ENCODE results near the gene EIF4A3.

DNA sequence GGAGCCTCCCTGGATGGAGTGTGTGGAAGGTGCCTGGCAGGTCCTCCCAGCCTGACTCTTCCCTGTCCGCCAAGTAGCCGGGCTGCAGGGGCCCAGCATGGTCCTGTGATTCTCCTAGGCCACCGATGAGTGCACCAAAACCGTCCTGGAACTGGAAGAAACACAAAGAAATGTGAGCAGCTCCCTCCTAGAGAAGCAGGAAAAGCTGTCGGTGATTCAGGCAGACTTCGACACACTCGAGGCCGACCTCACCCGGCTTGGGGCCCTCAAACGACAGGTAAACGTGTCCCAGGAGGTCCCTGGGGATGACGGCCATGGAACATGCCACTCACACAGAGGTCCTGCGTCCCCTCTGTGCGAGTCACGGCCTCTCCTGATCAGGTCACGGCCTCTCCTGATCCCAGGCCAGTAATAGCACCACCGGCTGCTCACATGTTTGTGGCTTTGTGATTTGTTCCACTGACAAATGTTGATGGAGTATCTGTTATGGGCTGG, 49.8 kb downstream of the EIF4A3 start:
- no peak for TF ChIP-seq EP300 (IDR thresholded peaks at IDR 0.05; ENCODE audit: borderline replicate concordance in 1 of 2, low read depth in 1 of 2, low read length in 1 of 2)
- TF ChIP-seq, protein P1, sequence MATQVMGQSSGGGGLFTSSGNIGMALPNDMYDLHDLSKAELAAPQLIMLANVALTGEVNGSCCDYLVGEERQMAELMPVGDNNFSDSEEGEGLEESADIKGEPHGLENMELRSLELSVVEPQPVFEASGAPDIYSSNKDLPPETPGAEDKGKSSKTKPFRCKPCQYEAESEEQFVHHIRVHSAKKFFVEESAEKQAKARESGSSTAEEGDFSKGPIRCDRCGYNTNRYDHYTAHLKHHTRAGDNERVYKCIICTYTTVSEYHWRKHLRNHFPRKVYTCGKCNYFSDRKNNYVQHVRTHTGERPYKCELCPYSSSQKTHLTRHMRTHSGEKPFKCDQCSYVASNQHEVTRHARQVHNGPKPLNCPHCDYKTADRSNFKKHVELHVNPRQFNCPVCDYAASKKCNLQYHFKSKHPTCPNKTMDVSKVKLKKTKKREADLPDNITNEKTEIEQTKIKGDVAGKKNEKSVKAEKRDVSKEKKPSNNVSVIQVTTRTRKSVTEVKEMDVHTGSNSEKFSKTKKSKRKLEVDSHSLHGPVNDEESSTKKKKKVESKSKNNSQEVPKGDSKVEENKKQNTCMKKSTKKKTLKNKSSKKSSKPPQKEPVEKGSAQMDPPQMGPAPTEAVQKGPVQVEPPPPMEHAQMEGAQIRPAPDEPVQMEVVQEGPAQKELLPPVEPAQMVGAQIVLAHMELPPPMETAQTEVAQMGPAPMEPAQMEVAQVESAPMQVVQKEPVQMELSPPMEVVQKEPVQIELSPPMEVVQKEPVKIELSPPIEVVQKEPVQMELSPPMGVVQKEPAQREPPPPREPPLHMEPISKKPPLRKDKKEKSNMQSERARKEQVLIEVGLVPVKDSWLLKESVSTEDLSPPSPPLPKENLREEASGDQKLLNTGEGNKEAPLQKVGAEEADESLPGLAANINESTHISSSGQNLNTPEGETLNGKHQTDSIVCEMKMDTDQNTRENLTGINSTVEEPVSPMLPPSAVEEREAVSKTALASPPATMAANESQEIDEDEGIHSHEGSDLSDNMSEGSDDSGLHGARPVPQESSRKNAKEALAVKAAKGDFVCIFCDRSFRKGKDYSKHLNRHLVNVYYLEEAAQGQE (IDR thresholded peaks at IDR 0.05; ENCODE audit: low read depth, low read length), result no peak
- TF ChIP-seq, protein P2, sequence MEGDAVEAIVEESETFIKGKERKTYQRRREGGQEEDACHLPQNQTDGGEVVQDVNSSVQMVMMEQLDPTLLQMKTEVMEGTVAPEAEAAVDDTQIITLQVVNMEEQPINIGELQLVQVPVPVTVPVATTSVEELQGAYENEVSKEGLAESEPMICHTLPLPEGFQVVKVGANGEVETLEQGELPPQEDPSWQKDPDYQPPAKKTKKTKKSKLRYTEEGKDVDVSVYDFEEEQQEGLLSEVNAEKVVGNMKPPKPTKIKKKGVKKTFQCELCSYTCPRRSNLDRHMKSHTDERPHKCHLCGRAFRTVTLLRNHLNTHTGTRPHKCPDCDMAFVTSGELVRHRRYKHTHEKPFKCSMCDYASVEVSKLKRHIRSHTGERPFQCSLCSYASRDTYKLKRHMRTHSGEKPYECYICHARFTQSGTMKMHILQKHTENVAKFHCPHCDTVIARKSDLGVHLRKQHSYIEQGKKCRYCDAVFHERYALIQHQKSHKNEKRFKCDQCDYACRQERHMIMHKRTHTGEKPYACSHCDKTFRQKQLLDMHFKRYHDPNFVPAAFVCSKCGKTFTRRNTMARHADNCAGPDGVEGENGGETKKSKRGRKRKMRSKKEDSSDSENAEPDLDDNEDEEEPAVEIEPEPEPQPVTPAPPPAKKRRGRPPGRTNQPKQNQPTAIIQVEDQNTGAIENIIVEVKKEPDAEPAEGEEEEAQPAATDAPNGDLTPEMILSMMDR (IDR thresholded peaks at IDR 0.05), result no peak
- TF ChIP-seq EZH2phosphoT487 (IDR thresholded peaks at IDR 0.05; ENCODE audit: borderline replicate concordance, low read depth), result no peak
